ENCODE results near the gene HOXB4. TPM values are rescaled to one million over a fixed set of nuclear protein-coding genes. Genes with fewer than 3 reads are reported as not detected.

HOXB4 gene
- total RNA-seq, 3 donors from 2014 or later = 4.5 to 14.6 (median 5.3) TPM

GRCh38 chr17:48542698-48543106 is 35.4 kb downstream of the HOXB4 start:
- no peak for TF ChIP-seq CTCF (IDR thresholded peaks at IDR 0.05)
- peaks cover 15% of the 10 kb centered on the region for H3K4me1 ChIP-seq (ENCODE audit: low read depth)
- intact Hi-C loops (cut with DNase I, micrococcal nuclease) = no loop called here
- ATAC-seq (peak; percentile 3), DNase-seq (no peak)
- peak overlapping the region; percentile 34 for H3K4me3 ChIP-seq
- H3K9me3 ChIP-seq = no peaks in the 10 kb centered on the region
- no peaks in the 10 kb centered on the region for H3K36me3 ChIP-seq (ENCODE audit: low read depth)

- Histone ChIP-seq H3K36me3 (ENCODE audit: low read depth) (no peaks in the 10 kb centered on the region), H3K4me3 (peak overlapping the region; percentile 34), H3K9me3 (no peaks in the 10 kb centered on the region), H3K4me1 (ENCODE audit: low read depth) (peaks cover 13% of the 10 kb centered on the region)
- ATAC-seq (no peak), DNase-seq (peak in 1 of 3 donors; percentile 50)
- no peak for TF ChIP-seq CTCF (IDR thresholded peaks at IDR 0.05)
- intact Hi-C loops (cut with DNase I, micrococcal nuclease) = no loop called here
These were observed 36.0 kb downstream of the HOXB4 start for GRCh38 chr17:48542114-48542656.

- Histone ChIP-seq H3K36me3 (ENCODE audit: low read depth) (no peaks in the 10 kb centered on the region), H3K9me3 (no peaks in the 10 kb centered on the region), H3K4me1 (ENCODE audit: low read depth) (peaks cover 8% of the 10 kb centered on the region), H3K4me3 (peak overlapping the region; percentile 34)
- DNase-seq = peak; percentile 47 to 65 (median 63)
- TF ChIP-seq CTCF (IDR thresholded peaks at IDR 0.05) = no peak
- ATAC-seq = peak; percentile 38
- intact Hi-C loops (cut with DNase I, micrococcal nuclease) = no loop called here
These were observed 36.5 kb downstream of the HOXB4 start for GRCh38 chr17:48541577-48542113.

GRCh38 chr17:48541036-48541576 is 37.0 kb downstream of the HOXB4 start:
- Histone ChIP-seq H3K4me1 (ENCODE audit: low read depth) (peaks cover 5% of the 10 kb centered on the region), H3K36me3 (ENCODE audit: low read depth) (no peaks in the 10 kb centered on the region), H3K4me3 (no peak overlapping the region), H3K9me3 (no peaks in the 10 kb centered on the region)
- ATAC-seq (no peak), DNase-seq (no peak)
- intact Hi-C loops (cut with DNase I, micrococcal nuclease) = no loop called here
- no peak for TF ChIP-seq CTCF (IDR thresholded peaks at IDR 0.05)

- no peak for ATAC-seq
- DNase-seq = no peak
- no peak for TF ChIP-seq CTCF (IDR thresholded peaks at IDR 0.05)
- Histone ChIP-seq H3K9me3 (no peaks in the 10 kb centered on the region), H3K4me3 (no peak overlapping the region), H3K4me1 (ENCODE audit: low read depth) (peaks cover 5% of the 10 kb centered on the region), H3K36me3 (ENCODE audit: low read depth) (no peaks in the 10 kb centered on the region)
- intact Hi-C loops (cut with DNase I, micrococcal nuclease) = no loop called here
These were observed 37.9 kb downstream of the HOXB4 start for GRCh38 chr17:48540213-48540612.

Data from mucosa of descending colon (tissue), 3 donors.